OCI-LY7 (cell line): ENCODE data around the gene FAM171A2.

Source experiments
- EZH2phosphoT487 ChIP-seq: fragments of 200-600 bp; sonication (generic); IDR thresholded peaks from 2 replicates; pipeline ENCODE4 v1.6.1; 2018; ENCODE audit warnings: low read depth, borderline replicate concordance, mild to moderate bottlenecking, mixed run types, antibody characterized with exemption, low read length, moderate library complexity, mixed read lengths
- TF ChIP-seq, protein P1 (sequence below): fragments of 200-600 bp; sonication (generic); conservative IDR thresholded peaks from 2 replicates; pipeline ENCODE4 v1.5.1; 2014; ENCODE audit warnings: mild to moderate bottlenecking, antibody characterized with exemption, low read length, moderate library complexity, mixed read lengths

- TF ChIP-seq, protein P1, sequence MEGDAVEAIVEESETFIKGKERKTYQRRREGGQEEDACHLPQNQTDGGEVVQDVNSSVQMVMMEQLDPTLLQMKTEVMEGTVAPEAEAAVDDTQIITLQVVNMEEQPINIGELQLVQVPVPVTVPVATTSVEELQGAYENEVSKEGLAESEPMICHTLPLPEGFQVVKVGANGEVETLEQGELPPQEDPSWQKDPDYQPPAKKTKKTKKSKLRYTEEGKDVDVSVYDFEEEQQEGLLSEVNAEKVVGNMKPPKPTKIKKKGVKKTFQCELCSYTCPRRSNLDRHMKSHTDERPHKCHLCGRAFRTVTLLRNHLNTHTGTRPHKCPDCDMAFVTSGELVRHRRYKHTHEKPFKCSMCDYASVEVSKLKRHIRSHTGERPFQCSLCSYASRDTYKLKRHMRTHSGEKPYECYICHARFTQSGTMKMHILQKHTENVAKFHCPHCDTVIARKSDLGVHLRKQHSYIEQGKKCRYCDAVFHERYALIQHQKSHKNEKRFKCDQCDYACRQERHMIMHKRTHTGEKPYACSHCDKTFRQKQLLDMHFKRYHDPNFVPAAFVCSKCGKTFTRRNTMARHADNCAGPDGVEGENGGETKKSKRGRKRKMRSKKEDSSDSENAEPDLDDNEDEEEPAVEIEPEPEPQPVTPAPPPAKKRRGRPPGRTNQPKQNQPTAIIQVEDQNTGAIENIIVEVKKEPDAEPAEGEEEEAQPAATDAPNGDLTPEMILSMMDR = no peak
- no peak for TF ChIP-seq EZH2phosphoT487
Measured at GRCh38 chr17:44322236-44322895, 41.3 kb downstream of the FAM171A2 start.
